Psoas muscle (tissue), 8 donors: Measurements from ENCODE around the gene KYAT1. TPM values are rescaled to one million over a fixed set of nuclear protein-coding genes. Genes with fewer than 3 reads are reported as not detected.
"Not testable (repeated sequence)": the region's sequence is repeated elsewhere in the genome, so short reads cannot be mapped to it uniquely, and the experiment has no call there.

Experiments used
- ATAC-seq, 4 donors: fragments of 200-7000 bp; cut with Tn5 transposase; one replicate each; pipeline ENCODE4 v1.9.1; 2020; ENCODE audit warnings: moderate library complexity in 3 of 4, mild to moderate bottlenecking in 2 of 4
- DNase-seq, 2 donors: peaks; one replicate each; pipeline ENCODE4 v3.0.0-alpha.2; 2020
- H3K27ac ChIP-seq: fragments of 200-600 bp; one replicate; pipeline ENCODE4 v1.8.0; 2022
- H3K27me3 ChIP-seq, 3 donors: fragments of 200-600 bp in 1 of 3; one replicate each; pipeline versions ENCODE4 v1.6.1 to v1.8.0; 2013 to 2022; ENCODE audit warnings: low read length in 2 of 3, mild to moderate bottlenecking in 2 of 3, moderate library complexity in 1 of 3; ENCODE audit not compliant: insufficient read depth in 3 of 3
- H3K36me3 ChIP-seq, 2 donors: fragments of 200-600 bp in 1 of 2; one replicate each; pipeline versions ENCODE4 v1.6.1 to v1.8.0; 2013 to 2022; ENCODE audit warnings: low read depth in 1 of 2, mild to moderate bottlenecking in 1 of 2, moderate library complexity in 1 of 2; ENCODE audit not compliant: insufficient read depth in 1 of 2
- H3K4me1 ChIP-seq: fragments of 200-600 bp; one replicate; pipeline ENCODE4 v1.8.0; 2022
- H3K4me3 ChIP-seq: fragments of 200-600 bp; one replicate; pipeline ENCODE4 v1.8.0; 2022; ENCODE audit warnings: mild to moderate bottlenecking
- H3K9me3 ChIP-seq: fragments of 200-600 bp; one replicate; pipeline ENCODE4 v1.8.0; 2022
- WGBS, 3 donors: extraction: QIAGEN DNeasy Blood & Tissue Kit; methylation state at CpG; one replicate each; pipeline versions ENCODE4 v1.1.6 to v1.1.7; 2013; 5-methylcytosine and 5-hydroxymethylcytosine counted together
- intact Hi-C, 2 donors: fragments of 100-400 bp; cut with DNase I; formaldehyde crosslinking; loops; one replicate each; pipeline versions ENCODE4 v1.11.0 to v1.14.2; 2022
- polyA plus RNA-seq, 3 donors: library from polyadenylated mRNA; stranded (reverse); fragments of 200-250 nt; gene quantifications; one replicate each; pipeline ENCODE4 v1.2.3, GENCODE V29; 2013
- total RNA-seq, 4 donors: library from RNA; stranded (reverse); fragmentation: NEBNext Ultra II Directional in 2 of 4; extraction: Animal tissue kit (Norgen Biotek cat#: 25700) in 2 of 4; gene quantifications; one replicate each; pipeline versions ENCODE4 v1.2.1 to v1.2.4, GENCODE V29; 2021 to 2023
- TF ChIP-seq, protein P1 (sequence below): fragments of 200-600 bp; IDR thresholded peaks from one replicate; pipeline ENCODE4 v1.8.0; 2022; ENCODE audit warnings: antibody characterized with exemption
- donor health status: healthy with polysubstance abuse.
- donor health status: DM: no; HTN: no; CAD: no; lungs with moderate emphysema.
- donor health status: Bipolar disorder and iron deficiency.
- donor health status: healthy.
- donor health status: DM: yes; HTN: yes; CAD: no.
- donor health status: DM: no; HTN: no; CAD: no.
- donor health status: DM: no; HTN: no; CAD: no.
- donor health status: DM: yes; HTN: yes; CAD: no.

KYAT1 gene
- total and polyA plus RNA-seq, 7 donors: 6.4 to 12.0 (median 7.5) TPM

DNA sequence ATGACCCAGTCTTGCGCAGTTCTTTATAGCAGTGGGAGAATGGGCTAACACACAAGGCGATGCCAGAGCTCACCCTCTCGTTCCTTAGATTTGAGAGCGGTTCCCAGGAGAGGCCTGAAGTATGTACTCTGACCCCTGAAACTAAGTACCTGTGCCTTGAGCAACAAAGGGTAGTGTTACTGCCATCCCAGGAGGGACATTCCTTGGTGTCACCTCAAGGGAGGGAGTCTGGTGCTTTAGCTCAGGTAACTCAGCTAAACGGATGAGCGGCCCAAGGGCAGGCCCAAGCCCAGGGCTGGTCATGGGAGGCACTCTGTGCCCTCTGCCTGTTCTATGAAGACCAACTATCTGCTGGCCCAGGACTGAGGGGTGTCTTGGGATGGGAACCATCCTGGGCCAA, 20.2 kb downstream of the KYAT1 start:
- Histone ChIP-seq H3K4me1 (peaks cover 25% of the 10 kb centered on the region), H3K4me3 (no peak overlapping the region), H3K9me3 (no peaks in the 10 kb centered on the region), H3K36me3 (no peaks in the 10 kb centered on the region), H3K27me3 (no peaks in the 10 kb centered on the region), H3K27ac (peak overlapping the region; percentile 61)
- WGBS, 3 donors: 74 to 81% (median 75%) methylated on average over 6 of the region's 6 CpGs
- TF ChIP-seq, protein P1, sequence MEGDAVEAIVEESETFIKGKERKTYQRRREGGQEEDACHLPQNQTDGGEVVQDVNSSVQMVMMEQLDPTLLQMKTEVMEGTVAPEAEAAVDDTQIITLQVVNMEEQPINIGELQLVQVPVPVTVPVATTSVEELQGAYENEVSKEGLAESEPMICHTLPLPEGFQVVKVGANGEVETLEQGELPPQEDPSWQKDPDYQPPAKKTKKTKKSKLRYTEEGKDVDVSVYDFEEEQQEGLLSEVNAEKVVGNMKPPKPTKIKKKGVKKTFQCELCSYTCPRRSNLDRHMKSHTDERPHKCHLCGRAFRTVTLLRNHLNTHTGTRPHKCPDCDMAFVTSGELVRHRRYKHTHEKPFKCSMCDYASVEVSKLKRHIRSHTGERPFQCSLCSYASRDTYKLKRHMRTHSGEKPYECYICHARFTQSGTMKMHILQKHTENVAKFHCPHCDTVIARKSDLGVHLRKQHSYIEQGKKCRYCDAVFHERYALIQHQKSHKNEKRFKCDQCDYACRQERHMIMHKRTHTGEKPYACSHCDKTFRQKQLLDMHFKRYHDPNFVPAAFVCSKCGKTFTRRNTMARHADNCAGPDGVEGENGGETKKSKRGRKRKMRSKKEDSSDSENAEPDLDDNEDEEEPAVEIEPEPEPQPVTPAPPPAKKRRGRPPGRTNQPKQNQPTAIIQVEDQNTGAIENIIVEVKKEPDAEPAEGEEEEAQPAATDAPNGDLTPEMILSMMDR: no peak
- DNase-seq: peak in 1 of 2 donors; percentile 15
- ATAC-seq: no peak
- intact Hi-C loops: loop anchor here in 1 of 2 donors (5.0 kb wide), 1 partner anchor 66 kb away; no protein-coding TSS in a partner anchor

DNA sequence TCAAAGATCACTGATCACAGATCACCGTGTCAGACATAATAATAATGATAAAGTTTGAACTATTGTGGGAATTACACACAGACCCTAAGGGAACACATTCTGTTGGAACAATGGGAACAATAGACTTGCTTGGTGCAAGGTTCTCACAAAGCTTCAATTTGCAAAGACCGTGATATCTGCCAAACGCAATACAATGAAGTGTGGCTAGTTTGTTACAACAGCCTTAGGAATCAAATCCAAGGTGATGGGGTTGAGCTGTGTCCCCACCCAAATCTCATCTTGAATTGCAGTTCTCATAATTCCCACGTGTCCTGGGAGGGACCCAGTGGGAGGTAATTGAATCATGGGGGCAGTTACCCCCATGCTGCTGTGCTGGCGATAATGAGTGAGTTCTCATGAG, 20.8 kb downstream of the KYAT1 start:
- peaks cover 25% of the 10 kb centered on the region for H3K4me1 ChIP-seq
- H3K9me3 ChIP-seq: no peaks in the 10 kb centered on the region
- 86 to 89% (median 86%) methylated on average over 5 of the region's 5 CpGs for WGBS, 3 donors
- ATAC-seq: no peak
- no peaks in the 10 kb centered on the region for H3K36me3 ChIP-seq
- peak overlapping the region; percentile 61 for H3K27ac ChIP-seq
- TF ChIP-seq, protein P1: no peak
- intact Hi-C loops: loop anchor here in 1 of 2 donors (5.0 kb wide), 1 partner anchor 66 kb away; no protein-coding TSS in a partner anchor
- H3K4me3 ChIP-seq: no peak overlapping the region
- no peak for DNase-seq
- H3K27me3 ChIP-seq: no peaks in the 10 kb centered on the region

DNA sequence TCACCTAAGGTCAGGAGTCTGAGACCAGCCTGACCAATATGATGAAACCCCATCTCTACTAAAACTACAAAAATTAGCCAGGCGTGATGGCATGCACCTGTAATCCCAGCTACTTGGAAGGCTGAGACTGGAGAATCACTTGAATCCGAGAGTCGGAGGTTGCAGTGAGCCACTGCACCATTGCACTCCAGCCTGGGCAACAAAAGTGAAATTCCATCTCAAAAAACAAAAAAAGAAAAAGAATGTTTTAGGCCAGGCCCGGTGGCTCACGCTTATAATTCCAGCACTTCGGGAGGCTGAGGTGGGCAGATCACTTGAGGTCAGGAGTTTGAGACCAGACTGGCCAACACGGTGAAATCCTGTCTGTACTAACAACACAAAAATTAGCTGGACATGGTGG, 23.3 kb downstream of the KYAT1 start:
- peak in 1 of 2 donors; percentile 1 for DNase-seq
- ATAC-seq, H3K9me3 ChIP-seq, H3K36me3 ChIP-seq, H3K27me3 ChIP-seq, H3K4me3 ChIP-seq, intact Hi-C loops, H3K27ac ChIP-seq: not testable (repeated sequence)
- WGBS, 3 donors: 75 to 82% (median 76%) methylated on average over 7 of the region's 7 CpGs
- H3K4me1 ChIP-seq: peaks cover 25% of the 10 kb centered on the region

DNA sequence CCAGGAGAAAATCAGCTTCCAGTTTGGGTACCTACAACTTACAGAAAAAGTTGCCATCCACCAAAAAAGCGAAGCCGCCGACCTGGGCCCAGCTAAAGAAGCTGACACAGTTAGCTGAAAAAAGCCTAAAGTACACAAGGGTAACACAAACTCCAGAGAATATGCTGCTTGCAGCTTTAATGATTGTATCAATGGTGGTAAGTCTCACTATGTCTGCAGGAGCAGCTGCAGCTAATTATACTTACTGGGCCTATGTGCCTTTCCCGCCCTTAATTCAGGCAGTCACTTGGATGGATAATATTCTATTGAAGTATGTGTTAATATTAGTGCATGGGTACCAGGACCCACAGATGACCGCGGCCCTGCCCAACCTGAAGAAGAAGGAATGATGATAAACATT, 27.3 kb downstream of the KYAT1 start:
- WGBS, 3 donors: 89 to 93% (median 91%) methylated on average over 6 of the region's 6 CpGs
- H3K9me3 ChIP-seq, H3K4me1 ChIP-seq, intact Hi-C loops, H3K4me3 ChIP-seq, H3K36me3 ChIP-seq, DNase-seq, H3K27ac ChIP-seq, H3K27me3 ChIP-seq, ATAC-seq: not testable (repeated sequence)

DNA sequence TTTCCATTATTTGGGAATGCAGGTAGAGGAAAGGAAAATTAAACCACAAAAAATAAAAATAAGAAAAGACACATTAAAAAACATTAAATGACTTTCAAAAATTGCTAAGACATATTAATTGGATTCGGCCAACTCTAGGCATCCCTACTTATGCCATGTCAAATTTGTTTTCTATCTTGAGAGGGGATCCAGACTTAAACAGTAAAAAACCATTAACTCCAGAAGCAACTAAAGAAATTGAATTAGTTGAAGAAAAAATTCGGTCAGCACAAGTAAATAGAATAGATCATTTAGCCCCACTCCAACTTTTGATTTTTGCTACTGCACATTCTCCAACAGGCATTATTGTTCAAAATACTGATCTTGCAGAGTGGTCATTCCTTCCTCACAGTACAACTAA, 29.1 kb downstream of the KYAT1 start:
- intact Hi-C loops: loop anchor here in 1 of 2 donors (1.0 kb wide), 1 partner anchor 76 kb away; no protein-coding TSS in a partner anchor
- H3K27me3 ChIP-seq, DNase-seq, H3K36me3 ChIP-seq, H3K9me3 ChIP-seq, H3K4me3 ChIP-seq, H3K27ac ChIP-seq, ATAC-seq, H3K4me1 ChIP-seq: not testable (repeated sequence)
- 89 to 98% (median 97%) methylated on average over 2 of the region's 2 CpGs for WGBS, 3 donors

DNA sequence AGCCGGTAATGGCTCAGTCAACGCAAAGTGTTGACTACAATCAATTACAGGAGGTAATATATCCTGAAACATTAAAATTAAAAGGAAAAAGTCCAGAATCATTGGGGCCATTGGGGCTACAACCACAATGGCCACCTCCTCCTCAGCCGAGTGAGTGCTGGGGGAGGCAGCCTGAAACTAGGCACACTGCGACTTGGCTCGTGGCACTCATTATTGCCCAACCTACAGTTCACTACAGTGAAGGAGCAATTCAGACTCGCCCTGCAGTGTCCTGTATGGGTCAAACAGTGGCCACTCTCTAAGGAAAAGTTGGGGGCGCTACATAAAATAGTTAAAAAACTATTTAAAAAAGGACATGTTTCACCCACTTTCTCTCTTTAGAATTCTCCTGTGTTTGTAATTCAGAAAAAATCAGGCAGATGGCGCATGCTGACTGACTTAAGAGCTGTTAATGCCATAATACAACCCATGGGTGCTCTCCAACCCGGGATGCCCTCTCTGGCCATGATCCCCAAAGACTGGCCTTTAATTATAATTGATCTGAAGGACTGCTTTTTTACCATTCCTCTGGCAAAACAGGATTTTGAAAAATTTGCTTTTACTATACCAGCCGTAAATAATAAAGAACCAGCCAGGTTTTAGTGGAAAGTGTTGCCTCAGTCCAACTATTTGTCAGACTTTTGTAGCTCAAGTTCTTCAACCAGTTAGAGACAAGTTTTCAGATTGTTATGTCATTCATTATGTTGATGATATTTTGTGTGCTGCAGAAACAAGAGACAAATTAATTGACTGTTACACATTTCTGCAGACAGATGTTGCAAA, 29.8 kb downstream of the KYAT1 start:
- H3K36me3 ChIP-seq, H3K27ac ChIP-seq, H3K4me1 ChIP-seq, H3K9me3 ChIP-seq, DNase-seq, H3K27me3 ChIP-seq, H3K4me3 ChIP-seq: not testable (repeated sequence)
- TF ChIP-seq, protein P1: peak; percentile 64
- intact Hi-C loops: loop anchor here in 1 of 2 donors (1.0 kb wide), 1 partner anchor 76 kb away; no protein-coding TSS in a partner anchor
- WGBS, 3 donors: 73 to 77% (median 76%) methylated on average over 10 of the region's 10 CpGs
- ATAC-seq: peak in 2 of 4 donors; percentile 73 to 76

DNA sequence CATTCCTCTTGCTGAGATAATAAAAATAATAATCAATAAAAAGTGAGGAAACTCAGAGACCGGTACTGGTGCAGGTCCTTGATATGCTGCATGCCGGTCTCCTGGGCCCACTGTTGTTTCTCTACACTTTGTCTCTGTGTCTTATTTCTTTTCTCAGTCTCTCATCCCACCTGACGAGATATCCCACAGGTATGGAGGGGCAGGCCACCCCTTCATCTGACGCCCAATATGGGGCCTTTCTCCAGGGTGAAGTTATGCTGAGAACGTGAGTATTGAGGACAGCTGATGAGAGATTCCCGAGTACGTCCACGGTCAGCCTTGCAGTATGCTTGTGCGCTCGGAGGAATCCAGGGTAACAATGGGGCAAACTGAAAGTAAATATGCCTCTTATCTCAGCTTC, 30.7 kb downstream of the KYAT1 start:
- intact Hi-C loops, ATAC-seq, H3K27me3 ChIP-seq, H3K4me3 ChIP-seq, DNase-seq, H3K9me3 ChIP-seq, H3K27ac ChIP-seq, H3K4me1 ChIP-seq, H3K36me3 ChIP-seq: not testable (repeated sequence)
- 88 to 93% (median 92%) methylated on average over 10 of the region's 10 CpGs for WGBS, 3 donors
